Measurements from ENCODE around the gene ERVFRD-1. TPM values are rescaled to one million over a fixed set of nuclear protein-coding genes. Genes with fewer than 3 reads are reported as not detected.

The ERVFRD-1 gene
- total RNA-seq, 1 donor from 2014 or later = not detected

DNA sequence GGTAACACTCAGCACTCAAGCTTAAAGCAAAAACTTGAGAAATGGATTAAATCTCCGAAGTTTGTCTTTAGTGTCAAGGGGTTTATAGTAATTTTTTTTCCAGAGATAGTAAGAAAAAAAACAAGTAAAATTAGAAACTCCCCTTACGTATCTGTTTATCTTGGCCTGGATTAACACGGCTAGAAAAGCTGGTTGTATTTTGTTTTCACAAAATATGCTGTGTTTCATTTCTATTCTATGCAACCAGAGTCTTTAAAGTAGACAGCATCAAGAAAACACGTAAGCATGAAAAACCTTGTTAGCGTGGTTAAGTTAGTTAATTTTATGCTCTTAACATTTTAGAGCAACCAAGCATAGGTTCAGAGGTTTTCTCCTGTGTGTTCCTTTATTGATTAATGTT, 21.8 kb upstream of the ERVFRD-1 start:
- H3K36me3 ChIP-seq = peaks cover 8 to 17% of the 10 kb centered on the region in 2 donors
- no peak for DNase-seq (ENCODE audit: low spot score in 2 of 2)
- no peaks in the 10 kb centered on the region for H3K9me3 ChIP-seq
- intact Hi-C loops (cut with DNase I) = no loop called here
- H3K27ac ChIP-seq = no peak overlapping the region
- no peak overlapping the region for H3K4me3 ChIP-seq
- H3K27me3 ChIP-seq = no peaks in the 10 kb centered on the region
- H3K4me1 ChIP-seq = peaks cover 0 to 3% of the 10 kb centered on the region in 2 donors
- TF ChIP-seq, protein P1, sequence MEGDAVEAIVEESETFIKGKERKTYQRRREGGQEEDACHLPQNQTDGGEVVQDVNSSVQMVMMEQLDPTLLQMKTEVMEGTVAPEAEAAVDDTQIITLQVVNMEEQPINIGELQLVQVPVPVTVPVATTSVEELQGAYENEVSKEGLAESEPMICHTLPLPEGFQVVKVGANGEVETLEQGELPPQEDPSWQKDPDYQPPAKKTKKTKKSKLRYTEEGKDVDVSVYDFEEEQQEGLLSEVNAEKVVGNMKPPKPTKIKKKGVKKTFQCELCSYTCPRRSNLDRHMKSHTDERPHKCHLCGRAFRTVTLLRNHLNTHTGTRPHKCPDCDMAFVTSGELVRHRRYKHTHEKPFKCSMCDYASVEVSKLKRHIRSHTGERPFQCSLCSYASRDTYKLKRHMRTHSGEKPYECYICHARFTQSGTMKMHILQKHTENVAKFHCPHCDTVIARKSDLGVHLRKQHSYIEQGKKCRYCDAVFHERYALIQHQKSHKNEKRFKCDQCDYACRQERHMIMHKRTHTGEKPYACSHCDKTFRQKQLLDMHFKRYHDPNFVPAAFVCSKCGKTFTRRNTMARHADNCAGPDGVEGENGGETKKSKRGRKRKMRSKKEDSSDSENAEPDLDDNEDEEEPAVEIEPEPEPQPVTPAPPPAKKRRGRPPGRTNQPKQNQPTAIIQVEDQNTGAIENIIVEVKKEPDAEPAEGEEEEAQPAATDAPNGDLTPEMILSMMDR (IDR thresholded peaks at IDR 0.05) = no peak

- H3K27me3 ChIP-seq = no peaks in the 10 kb centered on the region
- no peak overlapping the region for H3K27ac ChIP-seq
- intact Hi-C loops (cut with DNase I) = no loop called here
- H3K9me3 ChIP-seq = no peaks in the 10 kb centered on the region
- H3K4me3 ChIP-seq = no peak overlapping the region
- H3K4me1 ChIP-seq = peaks cover 0 to 3% of the 10 kb centered on the region in 2 donors
- TF ChIP-seq, protein P1 (IDR thresholded peaks at IDR 0.05) = no peak
- peaks cover 8 to 17% of the 10 kb centered on the region in 2 donors for H3K36me3 ChIP-seq
- DNase-seq (ENCODE audit: low spot score in 2 of 2) = no peak
These were observed 20.8 kb upstream of the ERVFRD-1 start for GRCh38 chr6:11132194-11132888.

GRCh38 chr6:11130605-11131004, 19.1 kb upstream of the ERVFRD-1 start:
- DNase-seq (ENCODE audit: low spot score in 2 of 2) = no peak
- Histone ChIP-seq H3K4me1 (peaks cover 0 to 3% of the 10 kb centered on the region in 2 donors), H3K27me3 (no peaks in the 10 kb centered on the region), H3K27ac (no peak overlapping the region), H3K4me3 (no peak overlapping the region), H3K9me3 (no peaks in the 10 kb centered on the region), H3K36me3 (peaks cover 8 to 11% of the 10 kb centered on the region in 2 donors)
- TF ChIP-seq, protein P1 (IDR thresholded peaks at IDR 0.05) = no peak
- intact Hi-C loops (cut with DNase I) = no loop called here

- intact Hi-C loops (cut with DNase I) = no loop called here
- TF ChIP-seq, protein P1 (IDR thresholded peaks at IDR 0.05) = no peak
These were observed 18.5 kb upstream of the ERVFRD-1 start for GRCh38 chr6:11129908-11130565.

DNA sequence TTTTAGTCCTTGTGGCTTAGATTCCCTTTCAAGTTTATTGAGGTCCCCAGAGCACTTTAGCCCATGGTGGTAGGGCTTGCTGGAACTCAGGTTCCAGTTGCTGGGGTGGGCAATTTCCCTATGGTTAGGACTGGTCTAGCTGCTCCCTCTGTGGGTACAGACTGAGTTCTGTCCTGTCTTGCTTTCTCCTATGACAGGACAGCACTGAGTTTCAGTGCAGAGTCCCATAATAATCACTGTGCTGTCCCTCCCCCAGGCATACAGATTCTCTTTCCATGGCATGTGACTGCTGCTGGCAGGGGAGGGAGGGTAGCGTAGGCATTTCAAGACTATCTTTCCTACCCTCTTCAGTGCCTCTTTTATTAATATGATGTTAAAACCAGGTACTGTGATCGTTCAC, 17.1 kb upstream of the ERVFRD-1 start:
- Histone ChIP-seq H3K27me3 (no peaks in the 10 kb centered on the region), H3K36me3 (no peaks in the 10 kb centered on the region), H3K9me3 (no peaks in the 10 kb centered on the region), H3K27ac (no peak overlapping the region), H3K4me1 (peaks cover 0 to 3% of the 10 kb centered on the region in 2 donors), H3K4me3 (no peak overlapping the region)
- TF ChIP-seq, protein P1 (IDR thresholded peaks at IDR 0.05) = no peak
- intact Hi-C loops (cut with DNase I) = no loop called here
- DNase-seq (ENCODE audit: low spot score in 2 of 2) = no peak

More at GRCh38 chr6:11129908-11130565, 18.5 kb upstream of the ERVFRD-1 start:
- peaks cover 6 to 7% of the 10 kb centered on the region in 2 donors for H3K36me3 ChIP-seq
- DNase-seq (ENCODE audit: low spot score in 2 of 2) = no peak
- H3K27ac ChIP-seq = no peak overlapping the region
- H3K4me1 ChIP-seq = peaks cover 0 to 3% of the 10 kb centered on the region in 2 donors
- no peak overlapping the region for H3K4me3 ChIP-seq
- no peaks in the 10 kb centered on the region for H3K9me3 ChIP-seq
- no peaks in the 10 kb centered on the region for H3K27me3 ChIP-seq

Measured in ascending aorta (tissue), 2 donors.